ENCODE data around the gene SLC17A8.
A peak's percentile ranks its signal among the peaks of the same experiment; 100 is the strongest.

Gene SLC17A8

DNA sequence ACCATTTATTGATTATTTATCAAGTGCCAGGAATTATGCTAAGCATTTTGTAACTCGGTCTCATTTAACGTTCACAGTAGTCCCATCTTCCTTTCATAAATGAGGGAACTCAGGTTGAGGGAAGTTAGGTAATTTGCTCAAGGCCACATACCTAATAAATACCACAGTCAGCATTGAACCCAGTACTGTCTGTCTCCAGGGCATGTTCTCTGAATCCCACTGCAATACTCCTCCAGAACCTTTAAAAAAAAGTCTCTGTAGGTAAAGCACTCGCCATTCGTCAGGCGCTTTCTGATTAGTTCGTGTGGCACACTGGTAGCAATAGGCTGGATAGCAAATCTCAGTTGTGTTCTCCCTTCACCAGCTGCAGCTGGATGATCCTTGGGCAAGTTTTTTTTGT, 14.3 kb downstream of the SLC17A8 start:
- DNase-seq (ENCODE audit: low read depth) = no peak

DNA sequence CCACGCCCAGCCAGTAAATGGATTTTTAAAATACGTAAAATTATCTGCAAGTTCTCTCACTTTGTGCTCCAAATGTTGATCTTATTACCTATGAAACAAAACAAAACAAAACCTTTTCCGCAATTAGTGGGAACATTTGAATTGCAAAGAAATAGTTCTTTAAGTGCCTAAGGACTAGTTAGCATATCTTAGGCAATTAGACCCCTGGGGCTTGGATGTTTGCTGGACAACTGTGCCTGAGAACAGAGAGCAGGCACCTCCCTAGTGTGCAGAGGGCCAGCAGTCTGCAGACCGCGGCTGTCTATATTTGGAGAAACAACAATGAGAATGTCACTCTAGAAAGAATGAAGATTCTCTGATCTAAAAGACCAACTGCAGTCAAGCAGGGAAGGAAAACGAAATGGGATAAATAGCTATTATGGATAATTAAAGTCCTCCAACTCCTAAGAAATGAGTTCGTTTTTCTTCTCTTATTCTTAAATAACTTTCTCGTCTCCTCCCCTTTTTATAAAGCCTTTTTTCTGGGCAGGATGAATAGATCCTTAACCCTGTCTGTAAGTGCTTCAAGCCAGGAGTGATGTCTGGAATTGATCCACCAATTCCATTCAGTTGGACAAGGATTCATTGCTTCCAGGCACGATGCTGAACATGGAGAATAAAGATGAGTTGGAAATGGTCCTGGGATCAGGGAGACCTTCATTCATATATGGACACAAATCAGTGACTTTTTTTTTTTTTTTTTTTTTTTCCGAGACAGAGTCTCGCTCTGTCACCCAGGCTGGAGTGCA, 16.2 kb downstream of the SLC17A8 start:
- DNase-seq (ENCODE audit: low read depth) = no peak

DNA sequence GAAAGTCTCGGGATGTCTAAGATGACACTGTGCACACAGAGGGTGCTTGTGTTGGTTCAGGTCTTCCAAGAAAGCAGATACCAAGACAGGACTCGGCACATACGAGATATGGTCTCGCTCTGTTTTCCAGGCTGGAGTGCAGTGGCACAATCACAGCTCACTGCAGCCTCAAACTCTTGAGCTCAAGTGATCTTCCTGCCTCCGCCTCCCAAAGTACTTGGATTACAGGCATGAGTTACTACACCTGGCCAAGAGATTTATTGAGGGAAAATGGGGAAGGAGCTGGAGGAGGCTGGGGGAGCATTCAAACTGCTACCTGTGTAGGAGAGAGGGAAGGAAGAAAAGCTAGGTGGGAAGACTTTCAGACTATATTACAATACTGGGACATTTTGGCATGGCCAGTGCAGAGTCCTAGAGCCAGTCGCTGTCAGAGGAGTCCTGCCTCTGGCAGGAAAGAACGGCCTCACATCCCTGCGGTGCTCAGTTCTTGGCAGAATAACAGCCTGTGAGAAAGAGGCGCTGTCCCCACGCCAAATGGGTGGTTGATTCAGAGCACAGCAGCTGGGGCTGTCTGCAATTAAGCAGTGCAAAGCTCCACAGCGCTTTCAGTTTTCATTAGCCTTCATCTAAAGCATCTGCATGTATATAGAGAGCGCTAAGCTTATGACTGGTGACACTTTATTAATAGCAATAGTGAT, 18.3 kb downstream of the SLC17A8 start:
- no peak for DNase-seq (ENCODE audit: low read depth)

DNA sequence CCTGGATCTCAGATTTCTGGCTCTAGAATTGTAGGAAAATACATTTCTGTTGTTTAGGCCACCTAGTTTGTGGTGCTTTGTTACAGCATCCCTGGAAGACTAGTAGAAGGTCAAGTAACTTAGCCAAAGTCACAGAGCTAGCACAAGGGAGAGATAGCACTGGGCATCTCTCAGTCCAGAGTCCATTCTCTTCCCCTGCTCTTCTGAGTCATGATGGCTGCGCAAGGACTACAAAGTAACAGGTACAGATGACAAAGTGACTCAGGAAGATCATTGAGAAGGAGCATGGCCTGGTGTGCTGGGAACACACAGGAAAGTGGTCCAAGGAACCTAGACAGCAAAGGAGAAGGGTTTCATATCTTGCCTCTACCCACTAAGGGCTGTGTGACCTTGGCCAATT, 19.3 kb downstream of the SLC17A8 start:
- DNase-seq (ENCODE audit: low read depth) = no peak

DNA sequence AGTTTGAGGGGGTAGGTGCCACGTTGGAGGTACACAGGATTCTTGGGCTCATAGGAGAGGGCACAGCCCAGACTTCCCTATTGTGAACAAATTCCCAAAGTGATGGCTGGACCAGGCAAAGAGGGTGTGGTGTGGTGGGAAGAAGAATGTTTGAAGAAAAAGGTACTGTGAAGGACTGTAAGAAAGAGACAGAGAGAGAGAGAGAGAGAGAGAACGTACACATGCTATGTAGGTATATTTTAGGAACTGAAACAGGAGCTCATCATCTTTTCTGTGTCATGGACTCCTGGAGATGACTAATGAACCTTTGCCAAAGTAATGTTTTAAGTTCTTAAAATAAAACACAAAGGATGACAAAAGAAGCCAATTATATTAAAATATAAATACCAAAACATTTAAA, 24.5 kb downstream of the SLC17A8 start:
- no peak for DNase-seq (ENCODE audit: low read depth)

DNA sequence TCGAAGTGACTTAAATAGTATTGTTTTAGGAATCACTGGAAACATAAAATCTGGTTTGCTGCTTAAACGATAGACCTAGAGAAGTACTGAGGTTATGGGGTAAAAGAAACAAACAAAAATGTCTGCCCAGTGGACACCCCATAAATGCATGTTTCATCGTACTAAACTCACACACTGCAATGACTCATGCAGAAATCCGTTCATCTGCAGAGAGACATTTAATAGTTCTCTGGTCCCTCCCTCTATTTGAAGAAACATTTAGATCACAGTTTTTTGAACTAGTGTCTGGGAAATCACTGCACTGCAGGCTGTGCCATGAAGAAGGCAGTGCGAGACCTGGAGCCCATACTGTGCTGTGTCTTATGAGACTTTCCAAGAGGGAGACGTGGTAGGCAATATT, 25.5 kb downstream of the SLC17A8 start:
- DNase-seq (ENCODE audit: low read depth) = no peak

DNA sequence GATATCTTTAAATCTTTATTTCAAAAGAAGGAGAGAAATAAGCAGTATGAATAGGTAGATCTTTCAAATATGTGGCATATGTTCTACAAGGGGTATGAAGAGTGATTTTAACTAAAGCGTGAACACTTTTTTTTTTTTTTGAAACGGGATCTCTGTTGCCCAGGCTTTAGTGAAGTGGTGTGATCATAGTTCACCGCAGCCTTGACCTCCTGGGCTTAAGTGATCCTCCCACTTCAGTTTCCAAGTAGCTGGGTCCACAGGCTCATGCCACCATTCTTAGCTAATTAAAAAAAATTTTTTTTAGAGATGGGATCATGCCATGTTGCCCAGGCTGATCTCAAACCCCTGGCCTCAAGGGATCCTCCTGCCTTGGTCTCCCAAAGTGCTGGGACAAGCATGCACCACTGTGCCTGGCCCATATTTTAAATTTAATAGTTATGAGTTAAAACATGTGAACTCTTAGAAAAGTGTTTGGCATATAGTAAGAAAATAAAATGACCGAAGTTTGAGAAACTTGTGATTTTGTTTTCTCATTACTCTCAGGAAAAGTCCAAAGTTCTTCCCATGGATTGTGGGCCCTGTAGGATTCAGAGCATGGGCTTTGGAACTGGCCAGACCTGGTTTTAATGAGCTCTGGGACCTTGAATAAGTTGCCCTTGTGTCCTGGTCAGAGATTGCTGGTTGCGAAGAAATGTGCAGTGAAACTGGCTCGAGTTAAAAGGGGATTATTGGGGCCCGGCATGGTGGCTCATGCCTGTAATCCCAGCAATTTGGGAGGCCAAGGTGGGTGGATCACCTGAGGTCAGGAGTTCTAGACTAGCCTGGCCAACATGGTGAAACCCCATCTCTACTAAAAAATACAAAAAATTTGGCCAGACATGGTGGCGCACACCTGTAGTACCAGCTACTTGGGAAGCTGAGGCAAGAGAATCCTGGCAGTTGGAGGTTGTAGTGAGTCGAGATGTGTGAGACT, 27.0 kb downstream of the SLC17A8 start:
- no peak for DNase-seq (ENCODE audit: low read depth)

DNA sequence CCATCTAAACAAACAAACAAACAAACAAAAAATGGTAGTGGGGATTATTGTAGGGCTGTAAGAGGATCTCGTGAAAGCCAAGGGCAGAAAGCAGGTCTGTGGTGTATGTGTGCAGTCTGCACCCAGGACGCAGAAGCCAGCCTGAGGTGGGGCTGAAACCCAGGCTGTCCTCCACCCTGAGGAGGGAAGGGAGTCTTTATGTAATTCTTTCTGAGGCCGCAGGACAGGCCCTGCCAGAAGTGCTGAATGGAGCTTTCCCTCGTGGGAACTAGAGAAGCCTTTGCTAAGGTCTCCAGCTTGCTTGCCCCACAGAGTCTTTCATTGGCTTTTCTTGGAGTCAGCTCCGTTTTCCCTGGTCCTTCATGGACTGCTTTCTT, 27.7 kb downstream of the SLC17A8 start:
- DNase-seq (ENCODE audit: low read depth) = no peak

DNA sequence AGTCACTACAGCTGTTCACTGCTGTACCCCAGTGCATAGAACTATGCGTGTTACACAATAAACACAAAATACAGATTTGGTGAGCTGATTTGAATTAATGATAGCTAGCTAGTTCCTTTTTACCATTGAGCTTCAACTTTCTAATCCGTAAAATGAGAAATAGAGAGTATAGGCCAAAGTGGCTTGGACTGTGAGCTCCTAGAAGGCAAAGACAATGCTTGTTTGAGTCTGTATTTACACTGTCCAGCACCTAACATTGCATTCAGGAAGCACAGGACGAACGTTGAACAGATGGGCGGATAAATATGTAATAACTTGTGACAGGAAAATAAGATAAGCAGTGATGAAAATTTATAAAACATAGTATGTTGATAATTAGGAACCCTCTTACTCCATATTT, 31.5 kb downstream of the SLC17A8 start:
- no peak for DNase-seq (ENCODE audit: low read depth)

DNA sequence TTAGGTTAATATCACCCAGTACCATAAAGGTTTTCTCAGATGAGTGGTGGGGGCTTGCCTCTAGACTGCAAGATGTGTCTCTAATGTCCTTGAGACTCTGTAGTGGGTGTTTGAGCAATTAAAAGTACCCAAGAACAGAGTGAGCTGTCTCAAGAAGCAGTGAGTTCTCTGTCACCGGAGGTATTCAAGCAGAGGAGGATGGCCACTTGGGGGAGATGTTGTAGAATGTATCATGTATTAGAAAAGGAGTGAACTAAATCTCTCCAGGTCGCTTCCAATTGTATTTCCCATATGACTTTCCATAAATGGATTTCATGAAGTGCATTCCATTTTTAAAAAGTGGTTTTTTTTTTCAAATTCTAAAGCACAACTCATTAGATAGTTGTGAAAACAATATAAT, 35.0 kb downstream of the SLC17A8 start:
- no peak for DNase-seq (ENCODE audit: low read depth)

DNA sequence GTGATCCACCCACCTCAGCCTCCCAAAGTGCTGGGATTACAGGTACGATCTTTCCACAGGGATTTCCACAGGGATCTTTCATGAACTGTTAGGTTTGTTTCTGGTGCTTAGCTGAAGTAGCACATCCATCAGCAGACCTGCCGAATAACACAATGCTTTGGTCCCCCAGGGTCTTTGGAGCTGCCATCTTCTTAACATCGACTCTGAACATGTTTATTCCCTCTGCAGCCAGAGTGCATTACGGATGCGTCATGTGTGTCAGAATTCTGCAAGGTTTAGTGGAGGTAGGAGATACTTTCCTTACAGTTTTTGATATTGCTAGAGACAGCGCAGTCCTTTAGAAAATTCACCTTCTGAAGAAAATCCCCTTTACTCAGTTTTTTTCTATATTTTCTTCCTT, 36.3 kb downstream of the SLC17A8 start:
- DNase-seq (ENCODE audit: low read depth) = no peak

DNA sequence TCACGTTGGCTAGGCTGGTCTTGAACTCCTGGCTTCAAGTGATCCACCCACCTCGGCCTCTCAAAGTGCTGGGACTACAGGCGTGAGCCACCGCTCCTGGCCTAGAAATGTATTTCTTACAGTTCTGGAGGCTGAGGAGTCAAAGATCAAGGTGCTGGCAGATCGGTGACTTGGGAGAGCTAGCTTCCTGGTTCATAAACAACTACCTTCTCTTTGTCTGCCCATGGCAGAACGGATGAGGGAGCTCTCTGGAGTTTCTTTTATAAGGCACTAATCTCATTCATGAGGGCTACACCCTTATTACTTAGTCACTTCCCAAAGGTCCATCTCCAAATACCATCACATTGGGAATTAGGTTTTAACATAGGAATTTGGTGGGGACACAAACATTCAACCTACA, 38.9 kb downstream of the SLC17A8 start:
- DNase-seq (ENCODE audit: low read depth) = no peak

DNA sequence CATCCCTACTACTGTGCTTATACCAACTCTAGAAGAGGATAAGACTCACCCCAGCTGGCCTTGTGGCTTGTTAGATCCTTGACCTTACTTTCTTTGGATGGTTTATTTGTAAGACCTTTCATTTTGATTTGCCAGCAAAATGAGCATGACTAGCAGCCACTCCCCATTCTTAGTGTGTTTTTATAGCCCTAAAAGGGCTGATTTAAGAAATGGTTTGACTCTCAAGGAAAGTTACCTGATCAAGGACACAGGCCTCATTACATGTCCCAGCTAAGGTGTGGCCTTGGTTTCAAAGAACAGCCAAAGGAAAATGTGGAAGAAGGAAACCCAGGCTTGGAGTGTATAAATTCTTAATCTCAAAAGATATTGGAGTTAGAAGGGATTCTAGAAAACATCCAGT, 41.4 kb downstream of the SLC17A8 start:
- DNase-seq (ENCODE audit: low read depth) = no peak

DNA sequence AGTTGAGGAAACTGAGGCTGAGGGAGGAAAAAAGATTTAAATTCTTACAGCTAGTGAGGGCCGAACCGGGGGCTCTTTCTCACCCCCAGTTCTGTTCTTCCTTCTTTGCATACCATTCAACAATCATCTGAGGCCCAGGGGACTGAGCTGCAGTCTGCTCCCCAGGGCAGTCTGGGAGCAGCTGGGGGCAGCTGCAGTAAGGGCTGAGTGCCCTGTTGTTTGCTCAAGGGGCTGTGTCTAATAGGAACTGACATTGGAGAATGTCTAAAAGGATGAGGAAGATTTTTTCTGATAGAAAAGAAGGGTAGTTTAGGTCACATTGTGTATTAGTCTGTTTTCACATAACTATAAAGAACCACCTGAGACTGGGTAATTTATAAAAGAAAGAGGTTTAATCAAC, 42.2 kb downstream of the SLC17A8 start:
- DNase-seq (ENCODE audit: low read depth) = no peak

DNA sequence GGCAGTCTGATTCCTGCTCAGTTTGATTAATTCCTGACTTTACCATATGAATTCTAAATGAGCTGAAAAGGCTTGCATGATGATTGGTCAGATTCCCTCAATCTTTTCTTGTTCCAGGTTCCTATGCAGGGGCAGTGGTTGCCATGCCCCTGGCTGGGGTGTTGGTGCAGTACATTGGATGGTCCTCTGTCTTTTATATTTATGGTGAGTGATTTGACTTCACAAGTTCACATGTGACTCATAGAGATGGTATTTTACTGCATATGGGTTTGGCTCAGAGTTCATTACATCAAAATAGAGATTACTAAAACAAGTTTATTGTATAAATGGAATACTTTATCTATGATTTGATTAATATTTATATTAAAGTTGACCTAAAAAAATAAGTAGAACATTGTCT, 44.8 kb downstream of the SLC17A8 start:
- DNase-seq (ENCODE audit: low read depth) = peak; percentile 19

DNA sequence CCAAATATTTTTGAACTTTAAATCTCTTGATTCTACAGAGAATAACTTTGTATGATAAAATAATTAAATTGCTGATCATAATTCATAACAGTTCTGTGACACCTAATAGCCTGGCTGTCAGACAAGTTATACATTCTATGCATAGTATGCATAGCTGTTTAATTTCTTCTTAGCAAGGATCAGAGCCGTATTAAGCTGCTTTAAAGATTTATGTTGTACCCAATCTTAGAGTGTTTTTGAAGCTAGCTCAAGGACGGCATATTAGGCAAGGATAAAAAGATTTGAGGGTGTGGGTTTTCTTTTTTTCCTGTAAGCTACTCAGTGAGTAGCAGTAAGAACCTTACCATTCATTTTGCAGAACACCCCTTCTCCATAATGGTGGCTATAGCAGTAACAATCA, 45.9 kb downstream of the SLC17A8 start:
- no peak for DNase-seq (ENCODE audit: low read depth)

DNA sequence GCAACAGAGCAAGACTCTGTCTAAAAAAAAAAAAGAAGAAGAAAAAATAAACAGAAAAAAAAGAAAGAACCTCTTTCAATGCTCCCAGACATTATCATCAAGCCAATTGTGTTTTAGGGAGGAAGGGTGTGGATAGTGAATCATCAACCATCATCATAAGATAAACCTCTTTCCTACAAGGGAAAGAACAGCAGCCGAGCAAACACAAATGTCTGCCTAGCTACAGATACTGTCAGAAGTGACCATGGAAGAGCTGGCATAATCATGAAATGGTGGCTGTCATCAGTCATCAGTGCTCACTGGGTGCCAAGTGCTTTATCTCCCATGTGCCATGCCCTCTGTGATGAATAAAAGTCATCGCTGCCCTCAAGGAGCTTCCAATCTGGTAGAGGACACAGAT, 46.6 kb downstream of the SLC17A8 start:
- peak; percentile 28 for DNase-seq (ENCODE audit: low read depth)

DNA sequence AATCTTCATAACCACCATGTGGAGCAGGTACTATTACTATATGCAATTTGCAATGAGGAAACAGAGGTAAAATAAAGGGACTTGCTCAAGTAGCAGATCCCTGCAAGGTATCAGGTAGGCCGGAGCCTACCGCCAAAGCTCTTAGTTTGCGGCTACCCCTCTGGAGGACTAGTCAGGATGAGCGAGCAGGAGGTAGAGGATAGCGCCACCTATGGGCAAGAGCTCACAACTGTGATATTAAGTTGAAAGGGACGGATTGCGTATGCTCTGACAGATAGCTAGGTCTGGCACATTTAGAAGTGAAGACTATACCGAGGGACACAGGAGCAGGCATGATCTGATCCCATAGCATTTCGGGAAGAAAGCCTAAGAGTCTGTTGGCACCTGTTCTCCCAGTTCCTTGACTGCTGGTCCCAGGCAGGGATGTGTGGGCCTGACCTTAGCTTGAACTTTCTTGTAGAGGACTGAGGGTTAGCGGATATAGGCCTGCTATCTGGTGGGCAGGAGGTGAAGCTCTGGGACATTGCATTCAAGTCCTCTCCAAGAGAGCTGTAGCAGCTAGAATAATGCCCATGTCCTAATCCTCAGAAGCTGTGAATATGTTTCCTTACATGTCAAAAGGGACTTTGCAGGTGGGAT, 48.0 kb downstream of the SLC17A8 start:
- DNase-seq (ENCODE audit: low read depth) = peak; percentile 49

DNA sequence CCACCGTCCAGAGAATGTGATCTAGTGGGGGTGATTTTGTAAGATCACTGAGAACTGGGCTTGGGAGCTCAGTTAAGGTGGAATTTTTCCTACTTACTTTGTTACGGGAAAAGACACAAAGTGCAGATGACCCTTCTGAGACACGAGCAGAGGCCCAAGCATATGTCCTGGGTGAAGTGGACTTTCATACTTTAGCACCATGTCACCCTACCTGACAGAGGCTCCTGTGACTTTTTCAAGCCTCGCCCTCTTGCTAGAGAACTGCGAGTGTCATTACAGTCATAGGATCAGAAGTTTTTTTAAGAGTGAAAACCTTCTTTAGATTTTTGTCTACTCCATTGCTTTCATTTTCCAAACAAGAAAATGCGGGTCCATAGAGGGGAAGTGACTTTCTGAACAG, 56.1 kb downstream of the SLC17A8 start:
- no peak for DNase-seq (ENCODE audit: low read depth)

DNA sequence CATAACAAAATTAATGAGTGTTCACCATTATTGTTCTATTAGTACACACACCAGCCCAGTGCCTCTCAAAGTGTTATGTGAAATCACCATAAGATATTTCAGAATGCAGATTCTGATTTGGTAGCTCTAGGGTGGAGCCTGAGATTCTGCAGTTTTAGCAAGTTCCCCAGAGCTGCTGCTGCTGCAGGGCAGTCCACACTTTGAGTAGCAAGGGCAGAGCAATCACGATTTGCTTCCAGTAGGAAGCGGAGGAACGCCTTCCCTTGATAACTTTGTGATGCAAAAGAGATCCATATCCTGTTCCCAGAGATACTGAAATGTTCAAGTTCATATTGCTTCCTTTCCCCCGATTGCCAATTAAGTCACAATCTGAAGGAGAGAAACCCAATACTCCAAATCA, 57.9 kb downstream of the SLC17A8 start:
- no peak for DNase-seq (ENCODE audit: low read depth)

DNA sequence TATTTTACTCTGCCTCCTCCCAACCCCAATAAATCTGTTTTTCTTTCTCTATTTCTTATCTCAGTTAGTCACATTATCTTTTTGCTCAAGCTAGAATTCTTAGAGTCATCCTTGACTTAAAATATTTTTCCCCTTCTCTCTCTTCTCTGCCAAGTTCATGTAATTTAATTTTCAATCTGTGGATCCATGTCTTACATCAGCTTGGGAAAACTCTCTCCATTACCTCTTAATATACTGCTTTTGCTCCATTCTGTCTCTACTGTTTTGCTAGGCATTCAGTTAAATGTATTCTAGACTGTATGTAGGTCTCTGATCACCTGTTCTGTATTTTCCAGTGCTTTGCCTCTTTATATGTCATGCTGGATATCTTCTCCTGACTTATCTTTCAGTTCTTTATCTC, 65.8 kb downstream of the SLC17A8 start:
- no peak for DNase-seq (ENCODE audit: low read depth)

DNA sequence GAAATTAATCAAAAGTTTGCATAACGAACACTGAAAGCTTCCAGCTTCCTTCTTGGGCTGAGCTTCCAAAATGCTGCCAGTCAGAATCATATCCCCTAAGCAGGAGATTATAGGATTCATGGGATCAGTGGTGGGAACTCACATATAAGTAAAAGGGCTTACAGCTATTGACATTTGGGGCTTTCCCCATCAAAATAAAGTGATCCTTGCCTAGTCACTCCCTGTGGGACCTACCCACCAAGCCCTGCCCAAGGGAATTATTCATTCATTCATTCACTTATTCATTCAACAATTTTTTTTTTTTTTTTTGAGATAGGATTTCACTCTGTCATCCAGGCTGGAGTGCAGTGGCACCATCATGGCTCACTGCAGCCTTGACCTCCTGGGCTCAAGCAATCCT, 69.3 kb downstream of the SLC17A8 start:
- no peak for DNase-seq (ENCODE audit: low read depth)

Measured in amniotic epithelial cell (primary cell).